Liver (tissue), 9 donors: Measurements from ENCODE around the gene PARP12. TPM values are rescaled to one million over a fixed set of nuclear protein-coding genes. Genes with fewer than 3 reads are reported as not detected.

Experiments
- DNase-seq: peaks from one replicate; pipeline ENCODE4 v3.0.0-alpha.2; 2017; ENCODE audit warnings: low spot score
- H3K27ac ChIP-seq, 2 donors: one replicate each; pipeline ENCODE4 v1.7.0; 2013; ENCODE audit warnings: inconsistent platforms in 2 of 2, low read length in 2 of 2, control low read depth in 1 of 2, low read depth in 1 of 2, mild to moderate bottlenecking in 1 of 2
- H3K27me3 ChIP-seq, 4 donors: one replicate each; pipeline versions ENCODE4 v1.6.1 to v1.7.0; 2013; ENCODE audit warnings: low read length in 3 of 4, inconsistent platforms in 1 of 4, mild to moderate bottlenecking in 1 of 4, moderate library complexity in 1 of 4; ENCODE audit not compliant: control insufficient read depth in 4 of 4, insufficient read depth in 4 of 4
- H3K36me3 ChIP-seq, 4 donors: one replicate each; pipeline versions ENCODE4 v1.6.1 to v1.7.0; 2013; ENCODE audit warnings: low read length in 3 of 4, mild to moderate bottlenecking in 3 of 4, low read depth in 1 of 4, moderate library complexity in 1 of 4; ENCODE audit not compliant: control insufficient read depth in 4 of 4, insufficient read depth in 3 of 4
- H3K4me1 ChIP-seq, 4 donors: one replicate each; pipeline versions ENCODE4 v1.6.1 to v1.7.0; 2013; ENCODE audit warnings: low read length in 3 of 4, mild to moderate bottlenecking in 3 of 4, moderate library complexity in 1 of 4; ENCODE audit not compliant: control insufficient read depth in 4 of 4, insufficient read depth in 4 of 4
- H3K4me3 ChIP-seq, 3 donors: one replicate each; pipeline versions ENCODE4 v1.6.1 to v1.7.0; 2013; ENCODE audit warnings: low read length in 3 of 3, control low read depth in 1 of 3, low read depth in 1 of 3, mild to moderate bottlenecking in 1 of 3
- H3K9ac ChIP-seq, 2 donors: one replicate each; pipeline ENCODE4 v1.7.0; 2013; ENCODE audit warnings: low read length in 2 of 2, mild to moderate bottlenecking in 2 of 2, moderate library complexity in 2 of 2, control low read depth in 1 of 2, low read depth in 1 of 2
- H3K9me3 ChIP-seq, 4 donors: one replicate each; pipeline versions ENCODE4 v1.6.1 to v1.7.0; 2013; ENCODE audit warnings: low read length in 3 of 4; ENCODE audit not compliant: control insufficient read depth in 4 of 4
- EGR1 ChIP-seq, 2 donors: IDR thresholded peaks; 2 replicates each; pipeline ENCODE4 v1.6.1; 2016 to 2018; ENCODE audit warnings: antibody characterized with exemption in 2 of 2, low read depth in 2 of 2
- FOXA1 ChIP-seq: IDR thresholded peaks from 2 replicates; pipeline ENCODE4 v1.6.1; 2016; ENCODE audit warnings: antibody characterized with exemption
- FOXA2 ChIP-seq: IDR thresholded peaks from 2 replicates; pipeline ENCODE4 v1.6.1; 2016; ENCODE audit warnings: antibody characterized with exemption
- HNF4A ChIP-seq, 2 donors: conservative IDR thresholded peaks; 2 replicates each; pipeline ENCODE4 v1.6.1; 2016; ENCODE audit warnings: antibody characterized with exemption in 2 of 2, mild to moderate bottlenecking in 2 of 2
- HNF4G ChIP-seq: IDR thresholded peaks from 2 replicates; pipeline ENCODE4 v1.6.1; 2016; ENCODE audit warnings: antibody characterized with exemption
- NR2F2 ChIP-seq: IDR thresholded peaks from 2 replicates; pipeline ENCODE4 v1.6.1; 2016; ENCODE audit warnings: antibody characterized with exemption
- RAD21 ChIP-seq, 2 donors: IDR thresholded peaks; 2 replicates each; pipeline ENCODE4 v1.6.1; 2016; ENCODE audit warnings: antibody characterized with exemption in 2 of 2, mild to moderate bottlenecking in 2 of 2
- RXRA ChIP-seq, 2 donors: IDR thresholded peaks; 2 replicates each; pipeline ENCODE4 v1.6.1; 2017 to 2018; ENCODE audit warnings: antibody characterized with exemption in 2 of 2, mild to moderate bottlenecking in 1 of 2
- SP1 ChIP-seq: IDR thresholded peaks from 2 replicates; pipeline ENCODE4 v1.6.1; 2018; ENCODE audit warnings: antibody characterized with exemption, mild to moderate bottlenecking
- TAF1 ChIP-seq: conservative IDR thresholded peaks from 2 replicates; pipeline ENCODE4 v1.6.1; 2016; ENCODE audit warnings: antibody characterized with exemption, mild to moderate bottlenecking
- YY1 ChIP-seq: IDR thresholded peaks from 2 replicates; pipeline ENCODE4 v1.6.1; 2016; ENCODE audit warnings: antibody characterized with exemption, mild to moderate bottlenecking
- WGBS: extraction: QIAGEN DNeasy Blood & Tissue Kit; methylation state at CpG from one replicate; pipeline ENCODE4 v1.1.7; 2013; 5-methylcytosine and 5-hydroxymethylcytosine counted together
- polyA plus RNA-seq, 2 donors: library from polyadenylated mRNA; stranded (reverse) in 1 of 2; unstranded in 1 of 2; fragments of 200-250 nt in 1 of 2; fragments of >200 nt in 1 of 2; fragmentation: Nextera tagmentation in 1 of 2; extraction: Ambion mirVana in 1 of 2; gene quantifications; one replicate each; pipeline versions ENCODE4 v1.2.1 to v1.2.3, GENCODE V29; 2013 to 2015
- total RNA-seq, 2 donors: library from RNA; depleted of rRNA; stranded (reverse); fragments of >200 nt; gene quantifications; one replicate each; pipeline ENCODE4 v1.2.3, GENCODE V29; 2014
- TF ChIP-seq, protein P1 (sequence below): IDR thresholded peaks from 2 replicates; pipeline ENCODE4 v1.6.1; 2016; ENCODE audit warnings: antibody characterized with exemption, mild to moderate bottlenecking
- TF ChIP-seq, protein P2 (sequence below): IDR thresholded peaks from 2 replicates; pipeline ENCODE4 v1.6.1; 2016; ENCODE audit warnings: antibody characterized with exemption
- TF ChIP-seq, protein P3 (sequence below): fragments of 150-350 bp; IDR thresholded peaks from 2 replicates; pipeline ENCODE4 v1.5.1; 2017; ENCODE audit warnings: improper control_type of control experiment, low read depth, low read length; ENCODE audit not compliant: missing input control
- TF ChIP-seq, protein P4 (sequence below): IDR thresholded peaks from 2 replicates; pipeline ENCODE4 v1.6.1; 2016; ENCODE audit warnings: antibody characterized with exemption
- TF ChIP-seq, protein P5 (sequence below): IDR thresholded peaks from 2 replicates; pipeline ENCODE4 v1.6.1; 2016; ENCODE audit warnings: antibody characterized with exemption
- donor health status: healthy.
- donor health status: healthy.
- donor health status: healthy.
- donor health status: healthy.
- donor health status: healthy.

Gene PARP12
- total and polyA plus RNA-seq, 4 donors = 13.3 to 32.7 (median 19.8) TPM

DNA sequence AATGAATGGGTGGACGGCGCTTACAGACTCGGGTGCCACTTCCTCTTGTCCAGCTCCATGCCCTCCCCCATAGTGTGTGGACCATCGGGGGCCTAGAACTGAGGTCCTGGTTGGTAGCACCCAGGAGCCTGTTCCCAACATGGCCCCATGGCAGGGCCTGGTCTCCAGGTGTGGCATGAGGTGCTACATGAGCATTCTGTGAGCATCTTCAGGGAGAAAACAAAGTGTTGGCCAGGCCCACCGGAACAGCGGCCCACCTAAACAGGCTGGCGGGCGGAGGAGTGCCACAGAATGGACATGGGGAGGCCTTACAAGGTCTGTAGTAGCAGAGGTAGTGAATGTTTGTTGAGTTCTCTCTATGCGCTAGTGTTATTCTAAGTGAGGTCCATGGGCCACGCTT, 76.9 kb downstream of the PARP12 start:
- Histone ChIP-seq H3K27me3 (no peaks in the 10 kb centered on the region), H3K36me3 (no peaks in the 10 kb centered on the region)

DNA sequence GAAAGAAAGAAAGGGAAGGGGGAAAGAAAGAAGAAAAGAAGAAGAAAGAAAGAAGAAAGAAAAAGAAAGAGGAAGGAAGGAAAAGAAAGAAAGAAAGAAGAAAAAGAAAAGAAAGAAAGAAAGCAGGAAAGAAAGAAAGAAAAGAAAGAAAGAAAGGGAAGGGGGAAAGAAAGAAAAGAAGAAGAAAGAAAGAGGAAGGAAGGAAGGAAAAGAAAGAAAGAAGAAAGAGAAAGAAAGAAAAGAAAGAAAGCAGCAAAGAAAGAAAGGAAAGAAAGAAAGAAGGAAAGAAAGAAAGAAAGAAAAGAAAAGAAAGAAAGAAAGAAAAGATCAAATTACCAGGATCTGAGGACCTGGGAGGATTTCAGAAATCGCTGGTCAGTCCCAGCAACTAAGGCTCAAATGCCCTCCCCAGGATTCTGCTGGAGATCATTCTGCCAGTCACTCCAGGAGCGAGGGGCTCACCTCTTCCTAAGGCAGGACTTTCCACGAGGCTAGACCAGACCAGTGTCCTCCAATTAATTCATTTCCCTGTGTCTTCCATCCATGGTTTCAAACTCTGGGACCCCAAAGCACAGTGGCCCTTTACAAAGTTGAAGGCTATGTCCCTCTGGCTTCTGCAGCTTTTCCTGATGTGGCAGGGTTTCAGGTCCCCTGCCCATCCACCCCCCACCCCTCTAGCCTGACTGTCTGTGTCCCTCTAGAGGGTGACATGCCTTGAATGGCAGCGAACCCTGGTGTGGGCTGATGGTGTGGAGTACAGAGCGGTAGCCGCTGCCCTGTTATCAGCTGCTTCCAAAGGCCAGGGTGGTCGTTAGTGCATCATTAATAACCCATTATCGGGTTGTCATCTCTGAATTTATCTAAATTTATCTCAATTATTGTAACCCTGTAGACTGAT, 77.9 kb downstream of the PARP12 start:
- no peak overlapping the region for H3K4me3 ChIP-seq
- no peaks in the 10 kb centered on the region for H3K9me3 ChIP-seq
- DNase-seq = no peak
- 80% methylated on average over 8 of the region's 8 CpGs for WGBS
- H3K36me3 ChIP-seq = no peaks in the 10 kb centered on the region
- H3K9ac ChIP-seq = no peak overlapping the region
- no peaks in the 10 kb centered on the region for H3K4me1 ChIP-seq
- no peak overlapping the region for H3K27ac ChIP-seq
- no peak for TF ChIP-seq FOXA1
- no peak for TF ChIP-seq YY1
- no peak for TF ChIP-seq HNF4G
- TF ChIP-seq, protein P1, sequence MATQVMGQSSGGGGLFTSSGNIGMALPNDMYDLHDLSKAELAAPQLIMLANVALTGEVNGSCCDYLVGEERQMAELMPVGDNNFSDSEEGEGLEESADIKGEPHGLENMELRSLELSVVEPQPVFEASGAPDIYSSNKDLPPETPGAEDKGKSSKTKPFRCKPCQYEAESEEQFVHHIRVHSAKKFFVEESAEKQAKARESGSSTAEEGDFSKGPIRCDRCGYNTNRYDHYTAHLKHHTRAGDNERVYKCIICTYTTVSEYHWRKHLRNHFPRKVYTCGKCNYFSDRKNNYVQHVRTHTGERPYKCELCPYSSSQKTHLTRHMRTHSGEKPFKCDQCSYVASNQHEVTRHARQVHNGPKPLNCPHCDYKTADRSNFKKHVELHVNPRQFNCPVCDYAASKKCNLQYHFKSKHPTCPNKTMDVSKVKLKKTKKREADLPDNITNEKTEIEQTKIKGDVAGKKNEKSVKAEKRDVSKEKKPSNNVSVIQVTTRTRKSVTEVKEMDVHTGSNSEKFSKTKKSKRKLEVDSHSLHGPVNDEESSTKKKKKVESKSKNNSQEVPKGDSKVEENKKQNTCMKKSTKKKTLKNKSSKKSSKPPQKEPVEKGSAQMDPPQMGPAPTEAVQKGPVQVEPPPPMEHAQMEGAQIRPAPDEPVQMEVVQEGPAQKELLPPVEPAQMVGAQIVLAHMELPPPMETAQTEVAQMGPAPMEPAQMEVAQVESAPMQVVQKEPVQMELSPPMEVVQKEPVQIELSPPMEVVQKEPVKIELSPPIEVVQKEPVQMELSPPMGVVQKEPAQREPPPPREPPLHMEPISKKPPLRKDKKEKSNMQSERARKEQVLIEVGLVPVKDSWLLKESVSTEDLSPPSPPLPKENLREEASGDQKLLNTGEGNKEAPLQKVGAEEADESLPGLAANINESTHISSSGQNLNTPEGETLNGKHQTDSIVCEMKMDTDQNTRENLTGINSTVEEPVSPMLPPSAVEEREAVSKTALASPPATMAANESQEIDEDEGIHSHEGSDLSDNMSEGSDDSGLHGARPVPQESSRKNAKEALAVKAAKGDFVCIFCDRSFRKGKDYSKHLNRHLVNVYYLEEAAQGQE = no peak
- no peak for TF ChIP-seq SP1
- TF ChIP-seq, protein P2, sequence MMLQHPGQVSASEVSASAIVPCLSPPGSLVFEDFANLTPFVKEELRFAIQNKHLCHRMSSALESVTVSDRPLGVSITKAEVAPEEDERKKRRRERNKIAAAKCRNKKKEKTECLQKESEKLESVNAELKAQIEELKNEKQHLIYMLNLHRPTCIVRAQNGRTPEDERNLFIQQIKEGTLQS = no peak
- no peak for TF ChIP-seq TAF1
- TF ChIP-seq RAD21 (IDR thresholded peaks at IDR 0.05) = no peak
- no peak for TF ChIP-seq RXRA (IDR thresholded peaks at IDR 0.05)
- TF ChIP-seq NR2F2 = no peak
- TF ChIP-seq, protein P3, sequence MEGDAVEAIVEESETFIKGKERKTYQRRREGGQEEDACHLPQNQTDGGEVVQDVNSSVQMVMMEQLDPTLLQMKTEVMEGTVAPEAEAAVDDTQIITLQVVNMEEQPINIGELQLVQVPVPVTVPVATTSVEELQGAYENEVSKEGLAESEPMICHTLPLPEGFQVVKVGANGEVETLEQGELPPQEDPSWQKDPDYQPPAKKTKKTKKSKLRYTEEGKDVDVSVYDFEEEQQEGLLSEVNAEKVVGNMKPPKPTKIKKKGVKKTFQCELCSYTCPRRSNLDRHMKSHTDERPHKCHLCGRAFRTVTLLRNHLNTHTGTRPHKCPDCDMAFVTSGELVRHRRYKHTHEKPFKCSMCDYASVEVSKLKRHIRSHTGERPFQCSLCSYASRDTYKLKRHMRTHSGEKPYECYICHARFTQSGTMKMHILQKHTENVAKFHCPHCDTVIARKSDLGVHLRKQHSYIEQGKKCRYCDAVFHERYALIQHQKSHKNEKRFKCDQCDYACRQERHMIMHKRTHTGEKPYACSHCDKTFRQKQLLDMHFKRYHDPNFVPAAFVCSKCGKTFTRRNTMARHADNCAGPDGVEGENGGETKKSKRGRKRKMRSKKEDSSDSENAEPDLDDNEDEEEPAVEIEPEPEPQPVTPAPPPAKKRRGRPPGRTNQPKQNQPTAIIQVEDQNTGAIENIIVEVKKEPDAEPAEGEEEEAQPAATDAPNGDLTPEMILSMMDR = no peak
- TF ChIP-seq, protein P4, sequence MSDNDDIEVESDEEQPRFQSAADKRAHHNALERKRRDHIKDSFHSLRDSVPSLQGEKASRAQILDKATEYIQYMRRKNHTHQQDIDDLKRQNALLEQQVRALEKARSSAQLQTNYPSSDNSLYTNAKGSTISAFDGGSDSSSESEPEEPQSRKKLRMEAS = no peak
- TF ChIP-seq FOXA2 = no peak
- TF ChIP-seq EGR1 (IDR thresholded peaks at IDR 0.05; ENCODE audit: low read depth in 2 of 2) = no peak
- no peak for TF ChIP-seq HNF4A (conservative IDR thresholded peaks at IDR 0.05)
- H3K27me3 ChIP-seq = no peaks in the 10 kb centered on the region

More for the DNA sequence above, 76.9 kb downstream of the PARP12 start:
- Histone ChIP-seq H3K4me3 (no peak overlapping the region), H3K9me3 (no peaks in the 10 kb centered on the region), H3K4me1 (no peaks in the 10 kb centered on the region), H3K27ac (no peak overlapping the region), H3K9ac (no peak overlapping the region)
- 91% methylated on average over 10 of the region's 10 CpGs for WGBS
- no peak for TF ChIP-seq HNF4G
- no peak for TF ChIP-seq FOXA1
- no peak for TF ChIP-seq NR2F2
- TF ChIP-seq SP1 = no peak
- TF ChIP-seq, protein P5, sequence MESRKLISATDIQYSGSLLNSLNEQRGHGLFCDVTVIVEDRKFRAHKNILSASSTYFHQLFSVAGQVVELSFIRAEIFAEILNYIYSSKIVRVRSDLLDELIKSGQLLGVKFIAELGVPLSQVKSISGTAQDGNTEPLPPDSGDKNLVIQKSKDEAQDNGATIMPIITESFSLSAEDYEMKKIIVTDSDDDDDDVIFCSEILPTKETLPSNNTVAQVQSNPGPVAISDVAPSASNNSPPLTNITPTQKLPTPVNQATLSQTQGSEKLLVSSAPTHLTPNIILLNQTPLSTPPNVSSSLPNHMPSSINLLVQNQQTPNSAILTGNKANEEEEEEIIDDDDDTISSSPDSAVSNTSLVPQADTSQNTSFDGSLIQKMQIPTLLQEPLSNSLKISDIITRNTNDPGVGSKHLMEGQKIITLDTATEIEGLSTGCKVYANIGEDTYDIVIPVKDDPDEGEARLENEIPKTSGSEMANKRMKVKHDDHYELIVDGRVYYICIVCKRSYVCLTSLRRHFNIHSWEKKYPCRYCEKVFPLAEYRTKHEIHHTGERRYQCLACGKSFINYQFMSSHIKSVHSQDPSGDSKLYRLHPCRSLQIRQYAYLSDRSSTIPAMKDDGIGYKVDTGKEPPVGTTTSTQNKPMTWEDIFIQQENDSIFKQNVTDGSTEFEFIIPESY = no peak
- TF ChIP-seq, protein P1 = no peak
- no peak for TF ChIP-seq RXRA (IDR thresholded peaks at IDR 0.05)
- no peak for DNase-seq
